Immature natural killer cell (primary cell): ENCODE data around the gene HDAC4. TPM values are rescaled to one million over a fixed set of nuclear protein-coding genes. Genes with fewer than 3 reads are reported as not detected.

Experiments
- DNase-seq, 3 donors: peaks; one replicate each; pipeline ENCODE4 v3.0.0; 2022; ENCODE audit warnings: mixed read lengths in 1 of 3
- H3K27ac Mint-ChIP-seq, 6 donors: one replicate each; pipeline ENCODE4 v1.8.0; 2020; ENCODE audit warnings: mixed read lengths in 6 of 6, mild to moderate bottlenecking in 5 of 6, inconsistent platforms in 4 of 6, moderate library complexity in 3 of 6
- H3K27me3 Mint-ChIP-seq, 3 donors: one replicate each; pipeline ENCODE4 v1.8.0; 2020 to 2021; ENCODE audit warnings: low read depth in 3 of 3, mild to moderate bottlenecking in 3 of 3, mixed read lengths in 3 of 3, moderate library complexity in 3 of 3, inconsistent platforms in 1 of 3
- H3K36me3 Mint-ChIP-seq, 3 donors: one replicate each; pipeline ENCODE4 v1.8.0; 2020; ENCODE audit warnings: mixed read lengths in 3 of 3, inconsistent platforms in 2 of 3, mild to moderate bottlenecking in 2 of 3
- H3K4me1 Mint-ChIP-seq, 2 donors: one replicate each; pipeline ENCODE4 v1.8.0; 2020; ENCODE audit warnings: inconsistent platforms in 2 of 2, mild to moderate bottlenecking in 2 of 2, mixed read lengths in 2 of 2, moderate library complexity in 1 of 2
- H3K4me3 Mint-ChIP-seq, 5 donors: one replicate each; pipeline ENCODE4 v1.8.0; 2020; ENCODE audit warnings: mild to moderate bottlenecking in 5 of 5, mixed read lengths in 5 of 5, inconsistent platforms in 3 of 5, moderate library complexity in 3 of 5
- H3K9me3 Mint-ChIP-seq, 6 donors: one replicate each; pipeline ENCODE4 v1.8.0; 2020; ENCODE audit warnings: mild to moderate bottlenecking in 6 of 6, mixed read lengths in 6 of 6, inconsistent platforms in 4 of 6, moderate library complexity in 3 of 6
- polyA plus RNA-seq, 3 donors: library from polyadenylated mRNA; unstranded; fragments of 300-500 nt; fragmentation: Illumina TruSeq; gene quantifications; one replicate each; pipeline ENCODE4 v1.2.3, GENCODE V29; 2021

Gene HDAC4
- polyA plus RNA-seq, 3 donors from 2014 or later: 1.9 to 8.1 (median 5.1) TPM

DNA sequence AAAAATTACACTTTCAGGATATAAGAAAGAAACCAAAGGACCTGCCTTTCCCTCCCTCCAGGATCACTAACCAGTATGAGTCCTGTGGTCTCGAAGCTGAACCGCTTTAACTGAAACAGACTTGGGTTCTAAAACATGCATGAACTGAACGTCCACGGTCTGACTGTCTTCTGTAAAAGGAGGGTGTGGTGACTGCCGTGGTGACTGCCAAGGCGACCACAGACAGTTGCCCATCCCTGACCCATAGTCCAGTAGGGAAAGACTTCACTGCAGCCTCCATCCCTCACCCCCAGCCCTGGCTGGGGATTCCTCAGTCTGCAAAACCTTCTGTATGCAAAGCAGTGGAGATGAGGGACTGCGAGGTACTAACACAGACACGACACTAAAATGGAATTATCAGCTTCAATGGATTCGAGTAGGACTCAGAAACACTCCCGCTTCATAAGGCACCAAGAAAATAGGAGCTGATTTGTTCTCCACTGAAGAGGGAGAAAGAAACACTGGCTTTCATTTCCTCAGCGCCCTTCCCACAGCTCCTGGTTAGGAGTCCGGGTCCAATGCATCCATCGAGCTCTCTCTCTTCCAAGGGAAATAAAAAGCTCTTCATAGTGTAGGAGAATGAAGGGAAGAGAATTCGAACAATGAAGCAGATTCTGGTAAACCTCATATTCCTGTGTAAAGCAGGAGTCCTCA is 197.2 kb downstream of the HDAC4 start:
- peaks cover 50 to 69% of the 10 kb centered on the region in 2 donors for H3K4me1 Mint-ChIP-seq
- peaks cover 0 to 2% (median 0%) of the 10 kb centered on the region in 3 donors for H3K27me3 Mint-ChIP-seq
- no peaks in the 10 kb centered on the region for H3K9me3 Mint-ChIP-seq
- no peak for DNase-seq
- peaks cover 0 to 3% (median 2%) of the 10 kb centered on the region in 3 donors for H3K36me3 Mint-ChIP-seq
- no peak overlapping the region for H3K4me3 Mint-ChIP-seq
- peak overlapping the region in 3 of 6 donors; percentile 40 to 59 (median 47) for H3K27ac Mint-ChIP-seq

DNA sequence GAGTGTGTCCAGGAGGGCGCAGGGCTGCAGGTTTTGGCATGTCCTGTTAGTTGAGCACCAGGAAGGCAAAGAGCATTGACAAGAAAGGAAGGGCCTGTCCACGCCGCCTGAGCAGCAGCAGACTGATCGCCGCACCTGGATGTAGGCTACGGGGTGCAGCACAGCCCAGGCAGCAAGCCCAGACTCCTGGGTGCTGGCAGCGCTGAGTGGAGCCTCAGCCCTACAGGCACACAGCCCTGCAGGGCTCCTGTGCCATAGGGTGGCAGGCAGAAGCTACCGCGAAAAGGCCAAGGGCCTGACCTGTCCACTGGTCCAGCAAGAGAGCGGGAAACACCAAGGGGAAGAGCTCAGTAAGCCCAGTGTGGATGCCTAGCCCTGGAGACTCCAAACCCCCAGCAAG is 198.0 kb downstream of the HDAC4 start:
- Mint-ChIP-seq H3K27me3 (peaks cover 0 to 2% (median 1%) of the 10 kb centered on the region in 3 donors), H3K4me3 (no peak overlapping the region), H3K36me3 (peaks cover 0 to 6% (median 2%) of the 10 kb centered on the region in 3 donors), H3K27ac (peak overlapping the region in 1 of 6 donors; percentile 69), H3K9me3 (no peaks in the 10 kb centered on the region), H3K4me1 (peaks cover 46 to 66% of the 10 kb centered on the region in 2 donors)
- no peak for DNase-seq

DNA sequence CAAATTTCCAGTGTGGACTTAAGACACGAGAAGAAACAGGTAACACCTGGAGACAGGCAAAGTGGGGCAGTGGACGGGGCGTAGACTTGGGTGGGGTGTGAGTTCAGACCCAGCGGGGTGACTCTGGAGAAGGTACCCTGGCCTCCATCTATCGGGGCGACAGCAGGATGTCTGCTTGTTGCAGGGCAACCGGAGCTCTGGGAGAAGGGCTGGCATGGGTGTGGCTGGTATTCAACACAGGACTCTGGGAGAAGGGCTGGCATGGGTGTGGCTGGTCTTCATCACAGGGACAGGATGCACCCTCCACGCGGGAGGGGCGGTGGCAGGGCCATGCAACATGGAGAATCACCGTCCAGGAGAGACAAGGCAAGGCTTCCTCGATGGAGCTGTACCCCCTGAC is 198.5 kb downstream of the HDAC4 start:
- no peak overlapping the region for H3K4me3 Mint-ChIP-seq
- DNase-seq: no peak
- H3K36me3 Mint-ChIP-seq: peaks cover 0 to 9% (median 5%) of the 10 kb centered on the region in 3 donors
- peaks cover 46 to 65% of the 10 kb centered on the region in 2 donors for H3K4me1 Mint-ChIP-seq
- H3K27ac Mint-ChIP-seq: peak overlapping the region in 2 of 6 donors; percentile 49 to 69
- peaks cover 0 to 2% (median 1%) of the 10 kb centered on the region in 3 donors for H3K27me3 Mint-ChIP-seq
- H3K9me3 Mint-ChIP-seq: no peaks in the 10 kb centered on the region

DNA sequence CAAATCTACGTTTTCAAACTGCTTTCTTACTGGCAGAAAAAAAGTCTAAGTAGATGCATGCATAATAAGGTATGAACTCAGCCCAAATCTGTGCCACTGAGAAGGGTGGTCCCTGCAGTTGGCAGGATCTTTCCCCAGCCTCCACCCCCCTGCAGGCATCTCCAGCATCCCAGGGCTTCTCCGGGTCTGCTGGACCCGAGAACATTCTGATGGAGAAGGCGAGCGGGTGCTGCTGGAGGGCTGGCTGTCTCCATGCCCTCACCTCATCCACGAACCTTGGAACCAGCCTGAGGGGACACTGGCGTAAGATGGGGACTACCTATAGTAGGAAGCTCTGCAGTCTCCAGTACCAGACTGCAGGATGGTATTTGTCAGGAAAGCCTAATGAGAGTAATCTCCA is 198.9 kb downstream of the HDAC4 start:
- H3K36me3 Mint-ChIP-seq: peaks cover 0 to 13% (median 9%) of the 10 kb centered on the region in 3 donors
- H3K4me1 Mint-ChIP-seq: peaks cover 46 to 65% of the 10 kb centered on the region in 2 donors
- no peak overlapping the region for H3K4me3 Mint-ChIP-seq
- H3K27ac Mint-ChIP-seq: peak overlapping the region in 1 of 6 donors; percentile 49
- peaks cover 0 to 2% (median 1%) of the 10 kb centered on the region in 3 donors for H3K27me3 Mint-ChIP-seq
- DNase-seq: no peak
- no peaks in the 10 kb centered on the region for H3K9me3 Mint-ChIP-seq

DNA sequence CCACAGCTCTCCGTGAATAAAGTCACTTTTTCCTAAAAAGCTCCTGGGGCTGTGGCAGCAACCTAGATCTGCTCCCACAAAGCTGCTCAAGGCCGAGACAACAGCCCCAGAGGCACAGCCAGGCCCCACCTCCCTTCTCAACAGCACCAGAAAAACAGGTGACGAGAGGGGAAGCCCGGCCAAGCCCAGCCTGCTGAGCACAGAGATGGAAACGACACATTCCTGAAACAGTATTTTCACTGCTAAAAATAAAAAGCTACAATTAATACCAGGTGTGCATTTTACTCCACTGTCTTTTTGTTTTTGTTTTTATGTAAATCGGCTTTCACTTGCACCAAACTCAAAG is 199.3 kb downstream of the HDAC4 start:
- Mint-ChIP-seq H3K4me3 (no peak overlapping the region), H3K27me3 (peaks cover 0 to 2% (median 1%) of the 10 kb centered on the region in 3 donors), H3K36me3 (peaks cover 0 to 13% (median 9%) of the 10 kb centered on the region in 3 donors), H3K27ac (no peak overlapping the region), H3K9me3 (no peaks in the 10 kb centered on the region), H3K4me1 (peaks cover 43 to 62% of the 10 kb centered on the region in 2 donors)
- DNase-seq: no peak

DNA sequence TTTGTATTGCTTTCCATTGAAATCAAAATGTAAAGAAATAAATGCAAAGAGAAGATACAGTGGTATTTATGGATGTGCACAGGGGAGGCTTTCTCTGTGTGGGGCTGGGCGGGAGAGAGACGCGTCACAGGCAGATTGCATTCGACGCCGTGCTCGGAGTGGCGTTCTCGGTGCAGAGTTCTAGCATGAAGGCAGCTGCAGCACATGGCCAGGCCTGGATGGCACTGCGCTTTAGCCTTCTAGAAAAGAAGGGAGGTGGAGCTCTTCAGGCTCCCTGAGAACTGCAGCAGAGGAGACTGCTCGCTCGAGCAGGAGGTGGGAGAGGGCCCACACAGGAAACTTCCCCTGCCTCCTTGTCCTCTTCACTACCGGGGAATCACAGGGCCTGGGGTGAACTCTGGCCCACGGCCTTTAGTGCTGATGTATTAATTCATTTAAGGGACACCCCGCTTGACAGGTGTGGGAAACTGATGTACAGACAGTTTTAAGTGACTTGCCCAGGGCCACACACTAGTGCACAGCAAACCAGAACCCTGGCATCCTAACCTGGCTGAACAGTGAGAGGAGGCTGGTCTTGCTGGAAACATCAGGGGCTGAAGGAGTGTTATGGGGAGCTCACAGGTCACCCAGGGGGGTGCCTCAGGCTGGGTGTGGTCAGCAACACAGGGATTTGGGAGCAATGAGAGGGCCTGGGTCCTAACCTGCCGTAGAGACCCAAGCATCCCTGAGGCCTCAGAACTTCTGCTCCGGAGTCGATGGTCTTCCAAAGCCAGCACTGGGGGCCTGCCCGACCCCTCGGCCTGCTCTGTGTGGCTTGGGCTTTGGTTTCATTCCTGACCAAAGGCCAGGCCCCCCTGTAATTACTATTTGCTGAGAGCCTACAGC is 199.9 kb downstream of the HDAC4 start:
- Mint-ChIP-seq H3K9me3 (no peaks in the 10 kb centered on the region), H3K36me3 (peaks cover 3 to 13% (median 9%) of the 10 kb centered on the region in 3 donors), H3K27ac (peak overlapping the region in 1 of 6 donors; percentile 59), H3K4me1 (peaks cover 44 to 58% of the 10 kb centered on the region in 2 donors), H3K27me3 (peaks cover 0 to 2% (median 1%) of the 10 kb centered on the region in 3 donors), H3K4me3 (no peak overlapping the region)
- no peak for DNase-seq

DNA sequence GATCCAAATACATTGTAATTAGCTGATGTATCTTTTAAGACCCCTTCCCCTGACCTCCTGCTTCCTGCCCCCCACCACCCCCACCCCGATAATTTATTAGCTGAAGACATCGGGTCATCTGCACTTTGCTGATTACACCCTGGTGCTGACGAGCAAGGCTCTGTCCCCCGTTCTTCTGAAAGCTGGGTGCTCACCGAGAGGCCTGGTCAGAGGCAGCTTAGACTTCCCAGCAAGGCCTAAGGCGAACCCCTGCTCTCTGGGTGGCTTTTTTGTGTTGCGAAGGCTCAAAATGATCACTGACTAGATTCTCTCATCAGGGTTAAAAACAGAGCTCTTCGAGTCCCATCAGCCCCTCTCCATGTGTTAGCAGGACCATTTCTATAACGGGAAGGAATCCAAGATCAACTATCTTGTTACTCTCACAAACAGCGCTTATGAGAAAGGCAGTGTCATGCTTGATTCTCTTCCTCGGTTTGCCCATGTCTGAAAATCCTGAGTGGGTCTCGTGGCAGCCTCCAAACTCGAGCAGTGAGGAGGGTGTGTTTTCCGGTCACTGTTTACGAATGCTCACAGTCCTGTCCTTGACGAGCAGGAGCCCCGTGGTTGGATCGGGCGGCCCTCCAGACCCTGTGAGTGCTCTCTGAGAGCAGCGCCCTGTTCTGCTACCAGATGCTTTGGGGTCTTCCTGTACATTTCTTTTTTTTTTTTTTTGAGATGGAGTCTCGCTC is 201.6 kb downstream of the HDAC4 start:
- Mint-ChIP-seq H3K27me3 (peaks cover 0 to 3% (median 2%) of the 10 kb centered on the region in 3 donors), H3K9me3 (no peaks in the 10 kb centered on the region), H3K36me3 (peaks cover 3 to 13% (median 9%) of the 10 kb centered on the region in 3 donors), H3K27ac (peak overlapping the region in 1 of 6 donors; percentile 4), H3K4me1 (peaks cover 40 to 52% of the 10 kb centered on the region in 2 donors), H3K4me3 (no peak overlapping the region)
- DNase-seq: no peak

DNA sequence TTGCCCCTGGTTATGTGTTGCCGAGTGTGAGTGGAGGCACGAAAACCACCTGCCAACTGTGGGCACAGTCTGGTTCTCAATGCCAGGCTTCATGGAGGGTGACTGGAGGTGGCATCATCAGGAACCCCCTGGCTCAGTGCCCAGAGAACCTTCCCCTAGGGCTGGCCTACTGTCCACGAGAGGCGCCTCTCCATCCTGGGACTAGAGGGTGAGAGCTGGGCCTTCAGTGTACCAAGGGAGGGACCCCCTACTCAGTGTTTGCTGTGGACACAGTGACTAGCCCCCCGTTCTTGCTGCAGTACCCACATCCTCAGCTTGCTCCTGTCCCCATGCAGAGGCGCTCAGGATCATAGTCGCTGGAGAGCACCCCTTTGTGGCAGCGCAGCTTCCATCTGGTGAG is 202.6 kb downstream of the HDAC4 start:
- Mint-ChIP-seq H3K27me3 (peaks cover 0 to 4% (median 2%) of the 10 kb centered on the region in 3 donors), H3K27ac (peak overlapping the region in 2 of 6 donors; percentile 7 to 43)
- DNase-seq: no peak

DNA sequence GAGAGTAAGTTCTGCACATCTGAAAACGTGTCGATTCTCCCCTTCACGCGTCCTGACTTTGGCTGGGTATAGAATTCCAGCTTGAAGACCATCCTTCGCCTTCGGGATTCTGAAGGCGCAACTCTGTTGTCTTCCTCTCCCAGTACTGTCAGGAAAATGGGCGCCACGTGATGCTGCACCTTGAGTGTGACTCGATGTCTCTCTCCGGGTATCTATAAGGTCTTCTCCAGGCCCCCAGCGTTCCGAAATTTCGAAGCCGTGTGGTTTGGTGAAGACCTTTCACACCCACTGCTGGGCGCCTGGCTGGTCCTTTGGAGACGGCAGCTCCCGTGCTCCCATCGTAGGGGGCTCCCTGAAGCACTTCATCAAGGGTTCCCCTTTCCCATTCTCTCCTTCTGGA is 203.7 kb downstream of the HDAC4 start:
- Mint-ChIP-seq H3K36me3 (peaks cover 3 to 13% (median 9%) of the 10 kb centered on the region in 3 donors), H3K4me1 (peaks cover 32 to 43% of the 10 kb centered on the region in 2 donors), H3K9me3 (no peaks in the 10 kb centered on the region), H3K4me3 (no peak overlapping the region), H3K27me3 (peaks cover 0 to 4% (median 2%) of the 10 kb centered on the region in 3 donors), H3K27ac (no peak overlapping the region)
- DNase-seq: no peak

More for the DNA sequence above, 202.6 kb downstream of the HDAC4 start:
- Mint-ChIP-seq H3K9me3 (no peaks in the 10 kb centered on the region), H3K4me1 (peaks cover 31 to 43% of the 10 kb centered on the region in 2 donors), H3K36me3 (peaks cover 3 to 13% (median 9%) of the 10 kb centered on the region in 3 donors), H3K4me3 (no peak overlapping the region)

DNA sequence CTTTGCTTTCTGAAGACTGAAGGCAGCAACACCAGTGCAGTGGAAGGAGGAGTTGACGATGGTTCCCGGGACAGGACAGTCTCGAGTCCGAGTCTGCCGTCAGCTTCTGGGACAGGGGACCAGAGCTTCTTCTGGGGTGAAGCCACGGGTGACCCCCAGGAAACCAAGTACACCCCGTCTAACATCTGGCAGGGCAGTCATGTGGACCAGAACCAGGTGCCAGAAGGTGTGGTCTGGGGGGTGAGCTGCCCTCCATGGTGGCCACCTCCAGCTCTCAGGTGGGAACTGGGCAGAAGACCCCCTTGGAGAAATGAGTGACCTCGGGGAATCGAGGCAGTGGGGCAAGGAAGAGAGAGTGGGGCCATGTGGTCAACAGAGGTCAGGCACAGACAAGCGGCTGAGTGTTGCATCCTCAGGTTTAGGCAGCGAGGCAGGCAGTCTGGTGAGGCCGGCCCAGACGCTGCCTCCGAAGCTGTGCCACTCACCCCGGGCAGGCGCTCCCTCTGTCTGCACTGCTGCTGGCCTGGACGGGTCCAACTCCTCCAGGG is 204.3 kb downstream of the HDAC4 start:
- Mint-ChIP-seq H3K36me3 (peaks cover 3 to 13% (median 9%) of the 10 kb centered on the region in 3 donors), H3K27ac (peak overlapping the region in 2 of 6 donors; percentile 13 to 18)
- DNase-seq: no peak

DNA sequence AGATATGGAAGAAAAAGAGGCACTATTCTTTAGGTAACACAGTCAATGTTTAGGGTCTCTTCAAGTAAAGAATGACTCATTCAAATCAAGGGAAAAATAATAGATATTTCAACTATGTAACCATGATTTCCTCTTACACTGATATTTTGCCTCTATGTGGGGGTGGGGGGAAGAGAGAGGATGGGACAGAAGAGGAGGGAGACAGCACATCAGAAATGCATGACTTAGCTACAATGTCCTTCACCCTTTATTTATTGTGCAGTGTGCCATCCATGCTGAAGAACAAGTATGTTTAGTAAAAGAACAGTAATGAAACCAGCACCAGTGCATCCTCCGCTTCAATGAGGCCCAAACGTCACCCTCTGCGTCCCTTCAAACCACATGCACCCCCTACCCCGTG is 204.8 kb downstream of the HDAC4 start:
- no peak overlapping the region for H3K4me3 Mint-ChIP-seq
- DNase-seq: no peak
- H3K36me3 Mint-ChIP-seq: peaks cover 3 to 13% (median 9%) of the 10 kb centered on the region in 3 donors
- H3K4me1 Mint-ChIP-seq: peaks cover 35 to 40% of the 10 kb centered on the region in 2 donors
- peak overlapping the region in 2 of 6 donors; percentile 13 to 18 for H3K27ac Mint-ChIP-seq
- no peaks in the 10 kb centered on the region for H3K9me3 Mint-ChIP-seq
- H3K27me3 Mint-ChIP-seq: peaks cover 0 to 4% (median 2%) of the 10 kb centered on the region in 3 donors

More for the DNA sequence above, 204.3 kb downstream of the HDAC4 start:
- Mint-ChIP-seq H3K4me3 (no peak overlapping the region), H3K27me3 (peaks cover 0 to 4% (median 2%) of the 10 kb centered on the region in 3 donors), H3K4me1 (peaks cover 32 to 40% of the 10 kb centered on the region in 2 donors), H3K9me3 (no peaks in the 10 kb centered on the region)

DNA sequence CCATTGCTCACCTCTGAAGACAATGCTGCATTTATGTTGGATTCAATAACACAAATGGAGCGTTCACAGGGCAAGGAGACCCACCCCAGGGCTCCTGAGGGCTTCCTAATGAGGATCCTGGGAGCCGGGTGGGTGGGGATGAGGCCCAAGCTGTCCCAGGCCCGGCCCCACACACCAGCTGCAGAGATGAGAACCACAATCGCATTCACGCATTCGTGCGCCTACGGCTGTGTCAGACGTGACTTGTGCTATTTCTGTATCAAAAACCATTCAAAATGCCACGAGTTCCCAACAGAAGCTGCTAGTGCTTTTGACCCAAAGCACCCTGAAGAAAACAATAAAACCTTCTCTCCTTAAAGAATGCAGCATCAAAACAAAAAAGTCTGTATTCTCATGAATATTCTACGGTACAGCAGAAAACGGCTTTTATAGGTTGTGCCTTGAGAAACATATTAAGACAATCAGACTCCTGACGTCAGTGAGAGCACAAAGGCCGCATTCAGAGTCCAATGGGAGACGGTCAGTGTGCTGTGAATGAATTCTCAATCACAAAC is 205.4 kb downstream of the HDAC4 start:
- Mint-ChIP-seq H3K27ac (no peak overlapping the region), H3K9me3 (no peaks in the 10 kb centered on the region), H3K4me3 (no peak overlapping the region), H3K36me3 (peaks cover 7 to 13% (median 13%) of the 10 kb centered on the region in 3 donors), H3K4me1 (peaks cover 36 to 42% of the 10 kb centered on the region in 2 donors), H3K27me3 (peaks cover 0 to 4% (median 0%) of the 10 kb centered on the region in 3 donors)
- no peak for DNase-seq
